GM12872 (cell line): Measurements from ENCODE around the gene CRYGD.

Experiments used
- CTCF ChIP-seq: IDR thresholded peaks from 3 replicates; pipeline ENCODE4 v1.5.1; 2011; ENCODE audit warnings: low read depth, mild to moderate bottlenecking, low read length, moderate library complexity; ENCODE audit not compliant: insufficient read depth

Gene CRYGD

DNA sequence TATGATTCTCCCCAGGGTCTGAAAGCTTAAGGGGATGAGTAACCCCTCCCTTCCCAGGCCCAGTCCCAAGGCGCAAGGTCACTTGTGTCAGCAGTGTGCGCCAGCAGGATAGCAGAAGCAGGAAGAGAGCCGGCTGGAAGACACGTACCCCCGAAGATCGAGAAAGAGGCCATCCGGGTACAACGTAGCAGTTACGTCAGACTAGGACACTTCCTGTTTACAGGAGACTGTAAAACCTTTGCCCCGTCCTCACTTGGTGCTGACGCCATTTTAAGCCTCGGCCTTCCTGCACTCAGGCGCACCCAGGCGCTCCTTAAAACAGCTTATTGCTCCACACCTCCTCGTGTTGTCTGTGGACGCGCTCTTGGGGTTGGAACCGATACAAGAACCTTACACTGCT, 15.1 kb upstream of the CRYGD start:
- TF ChIP-seq CTCF, result no peak

- TF ChIP-seq CTCF, result no peak
Measured at GRCh38 chr2:208136716-208137094, 12.4 kb upstream of the CRYGD start.

- no peak for TF ChIP-seq CTCF
Measured at GRCh38 chr2:208135794-208136715, 11.7 kb upstream of the CRYGD start.

- TF ChIP-seq CTCF, result no peak
Measured at GRCh38 chr2:208134928-208135586, 10.7 kb upstream of the CRYGD start.

GRCh38 chr2:208130712-208131110, 6.4 kb upstream of the CRYGD start:
- no peak for TF ChIP-seq CTCF

- no peak for TF ChIP-seq CTCF
Measured at GRCh38 chr2:208129744-208130711, 5.7 kb upstream of the CRYGD start, which contains the start of gene CRYGC. TSS of gene CRYGC (minus strand) at chr2:208129828. CDS start at chr2:208129792, 36 bp downstream.
